ENCODE data around the gene CSNK1E. TPM values are rescaled to one million over a fixed set of nuclear protein-coding genes. Genes with fewer than 3 reads are reported as not detected.

CSNK1E gene
- total and polyA plus RNA-seq, 2 of the 4 experiments (the other 2 are of a cell fraction), result 116 to 276 TPM

- TF ChIP-seq CTCF (conservative IDR thresholded peaks at IDR 0.05; ENCODE audit: low read depth, low read length) (no peak), RAD21 (IDR thresholded peaks at IDR 0.05; ENCODE audit: low read length) (no peak), MAFK (IDR thresholded peaks at IDR 0.05; ENCODE audit: low read depth, low read length) (no peak)
Measured at GRCh38 chr22:38270091-38270992, 46.9 kb downstream of the CSNK1E start (continued).

Data from IMR-90 (cell line).